ENCODE results near the gene WDR5B. TPM values are rescaled to one million over a fixed set of nuclear protein-coding genes. Genes with fewer than 3 reads are reported as not detected.
"Not testable (repeated sequence)": the region's sequence is repeated elsewhere in the genome, so short reads cannot be mapped to it uniquely, and the experiment has no call there.

The WDR5B gene
- 13.8 and 13.9 TPM in 2 replicates for polyA plus RNA-seq (2014; cell fraction: cytosol; rRNA removed)
- 9.4 and 10.6 TPM in 2 replicates for polyA plus RNA-seq (2014; cell fraction: nucleus; rRNA removed)

GRCh38 chr3:122415762-122416654 lies at the start of gene WDR5B:
Gene WDR5B (minus strand): TSS chr3:122416062. CDS start chr3:122415528, 534 bp downstream.
- DNase-seq (ENCODE audit: low spot score) = peak; percentile 98

GRCh38 chr3:122464659-122465058 lies 48.8 kb upstream of the WDR5B start:
- DNase-seq (ENCODE audit: low spot score) = no peak

- no peak for DNase-seq (ENCODE audit: low spot score)
These were observed 46.5 kb upstream of the WDR5B start for GRCh38 chr3:122462406-122462805.

GRCh38 chr3:122461806-122462205 lies 45.9 kb upstream of the WDR5B start:
- no peak for DNase-seq (ENCODE audit: low spot score)

GRCh38 chr3:122458992-122459391 lies 43.1 kb upstream of the WDR5B start:
- DNase-seq (ENCODE audit: low spot score) = no peak

GRCh38 chr3:122457706-122458105 lies 41.8 kb upstream of the WDR5B start:
- no peak for DNase-seq (ENCODE audit: low spot score)

GRCh38 chr3:122456074-122456473 lies 40.2 kb upstream of the WDR5B start:
- DNase-seq (ENCODE audit: low spot score) = no peak

- DNase-seq (ENCODE audit: low spot score) = no peak
These were observed 35.5 kb upstream of the WDR5B start for GRCh38 chr3:122451371-122451770.

GRCh38 chr3:122448218-122448617 lies 32.4 kb upstream of the WDR5B start:
- not testable (repeated sequence) for DNase-seq (ENCODE audit: low spot score)

- not testable (repeated sequence) for DNase-seq (ENCODE audit: low spot score)
These were observed 28.6 kb upstream of the WDR5B start for GRCh38 chr3:122444491-122444887.

- DNase-seq (ENCODE audit: low spot score) = peak; percentile 82
These were observed 28.1 kb upstream of the WDR5B start for GRCh38 chr3:122443762-122444490.

GRCh38 chr3:122443090-122443489 lies 27.2 kb upstream of the WDR5B start:
- DNase-seq (ENCODE audit: low spot score) = peak; percentile 57

GRCh38 chr3:122435950-122436349 lies 20.1 kb upstream of the WDR5B start:
- DNase-seq (ENCODE audit: low spot score) = no peak

- DNase-seq (ENCODE audit: low spot score) = no peak
These were observed 14.5 kb upstream of the WDR5B start for GRCh38 chr3:122430371-122430770.

- no peak for DNase-seq (ENCODE audit: low spot score)
These were observed 12.1 kb upstream of the WDR5B start for GRCh38 chr3:122427857-122428471.

GRCh38 chr3:122421836-122422235 lies 6.0 kb upstream of the WDR5B start:
- DNase-seq (ENCODE audit: low spot score) = no peak

- DNase-seq (ENCODE audit: low spot score) = no peak
These were observed 5.2 kb upstream of the WDR5B start for GRCh38 chr3:122421101-122421500.

- DNase-seq (ENCODE audit: low spot score) = peak; percentile 5
These were observed 1.1 kb upstream of the WDR5B start for GRCh38 chr3:122416966-122417365.

GRCh38 chr3:122415104-122415744 lies 638 bp downstream of the WDR5B start:
- DNase-seq (ENCODE audit: low spot score) = peak; percentile 21

GRCh38 chr3:122414391-122414790 lies 1.5 kb downstream of the WDR5B start:
- DNase-seq (ENCODE audit: low spot score) = no peak

- DNase-seq (ENCODE audit: low spot score) = no peak
These were observed 5.2 kb downstream of the WDR5B start for GRCh38 chr3:122410639-122411038.

- DNase-seq (ENCODE audit: low spot score) = no peak
These were observed 5.8 kb downstream of the WDR5B start for GRCh38 chr3:122410111-122410510.

All from SK-N-DZ (cell line).